H1 (cell line): ENCODE results near the gene ATE1. TPM values are rescaled to one million over a fixed set of nuclear protein-coding genes. Genes with fewer than 3 reads are reported as not detected.

ENCODE experiments used
- CTCF ChIA-PET: fragments of 300-600 bp; sonication (Branson Sonifier 250); formaldehyde crosslinking; loops from one replicate; lab custom pipeline; 2021; ENCODE audit not compliant: partially characterized antibody; lab: Charles Lee
- POLR2A ChIA-PET: fragments of 300-600 bp; sonication (Branson Sonifier 250); formaldehyde crosslinking; loops from one replicate; lab custom pipeline; 2021; ENCODE audit warnings: inconsistent platforms; ENCODE audit not compliant: partially characterized antibody; lab: Charles Lee
- DNase-seq, 2 experiments: peaks; one replicate each; pipeline versions ENCODE4 v3.0.0 to v3.0.0-alpha.2; 2010 to 2022; ENCODE audit warnings: low spot score in 2 of 2, low read depth in 1 of 2, mixed read lengths in 1 of 2
- FAIRE-seq: peaks from 2 replicates; lab custom pipeline; 2011; peaks lifted over from hg19 to GRCh38; lab: Jason Lieb, UNC
- H2AFZ ChIP-seq: 2 replicates; pipeline ENCODE4 v1.8.1; 2012; ENCODE audit warnings: low read length, inconsistent platforms
- H2AK5ac ChIP-seq: 2 replicates; pipeline ENCODE4 v1.6.1; 2013; ENCODE audit warnings: low read depth, low read length
- H2BK120ac ChIP-seq: replicated peaks from 2 replicates; pipeline ENCODE3; 2013; ENCODE audit warnings: low read depth, low read length, inconsistent platforms
- H2BK12ac ChIP-seq: 2 replicates; pipeline ENCODE4 v1.6.1; 2013; ENCODE audit warnings: low read depth, low read length
- H2BK15ac ChIP-seq: 2 replicates; pipeline ENCODE4 v1.6.1; 2013; ENCODE audit warnings: low read length
- H2BK20ac ChIP-seq: 2 replicates; pipeline ENCODE4 v1.6.1; 2013; ENCODE audit warnings: low read length
- H2BK5ac ChIP-seq: 2 replicates; pipeline ENCODE4 v1.6.1; 2013; ENCODE audit warnings: low read depth, low read length
- H3K14ac ChIP-seq: 2 replicates; pipeline ENCODE4 v1.6.1; 2013; ENCODE audit warnings: inconsistent platforms; ENCODE audit not compliant: insufficient read length
- H3K18ac ChIP-seq: 2 replicates; pipeline ENCODE4 v1.6.1; 2013; ENCODE audit warnings: low read length; ENCODE audit errors: extremely low read depth
- H3K23ac ChIP-seq: 2 replicates; pipeline ENCODE4 v1.6.1; 2013; ENCODE audit warnings: inconsistent platforms; ENCODE audit not compliant: insufficient read length
- H3K23me2 ChIP-seq: 2 replicates; pipeline ENCODE4 v1.6.1; 2013; ENCODE audit warnings: low read depth, low read length
- H3K27ac ChIP-seq: 2 replicates; pipeline ENCODE4 v1.6.1; 2011; ENCODE audit warnings: low read depth, low read length, inconsistent platforms
- H3K27me3 ChIP-seq, 4 experiments: replicated peaks in 1 of 4; 1 replicate in 1 of 4; 2 replicates in 3 of 4; pipeline versions ENCODE4 v1.6.1 to v1.8.1; 2011 to 2013; ENCODE audit warnings: low read length in 3 of 4, mild to moderate bottlenecking in 3 of 4, inconsistent platforms in 2 of 4, mixed read lengths in 2 of 4, moderate library complexity in 1 of 4; ENCODE audit not compliant: control insufficient read depth in 3 of 4, insufficient read depth in 3 of 4; ENCODE audit errors: extremely low read depth in 1 of 4
- H3K36me3 ChIP-seq, 4 experiments: 2 replicates each; pipeline versions ENCODE4 v1.6.1 to v1.8.1; 2011 to 2013; ENCODE audit warnings: mild to moderate bottlenecking in 4 of 4, low read length in 3 of 4, moderate library complexity in 2 of 4, control low read depth in 1 of 4, inconsistent platforms in 1 of 4; ENCODE audit not compliant: insufficient read depth in 4 of 4, control insufficient read depth in 2 of 4
- H3K4ac ChIP-seq: replicated peaks from 2 replicates; pipeline ENCODE3; 2013; ENCODE audit warnings: low read length, low read depth, mixed read lengths, inconsistent platforms; ENCODE audit not compliant: insufficient read length
- H3K4me1 ChIP-seq, 4 experiments: replicated peaks in 1 of 4; 1 replicate in 1 of 4; 2 replicates in 3 of 4; pipeline versions ENCODE4 v1.6.1 to v1.8.1; 2011 to 2013; ENCODE audit warnings: low read length in 3 of 4, inconsistent platforms in 2 of 4, mixed read lengths in 1 of 4; ENCODE audit not compliant: insufficient read depth in 4 of 4, control insufficient read depth in 3 of 4
- H3K4me2 ChIP-seq, 2 experiments: 2 replicates each; pipeline versions ENCODE4 v1.6.1 to v1.8.1; 2011 to 2013; ENCODE audit warnings: low read depth in 2 of 2, low read length in 2 of 2, control low read depth in 1 of 2, inconsistent platforms in 1 of 2, mild to moderate bottlenecking in 1 of 2; ENCODE audit not compliant: insufficient read depth in 1 of 2
- H3K4me3 ChIP-seq, 4 experiments: fragments of 200-600, 300-600 bp in 1 of 4; sonication (generic), shearing (Covaris generic), sonication (Bioruptor Twin) in 1 of 4; 2 replicates each; pipeline versions ENCODE4 v1.5.1 to v1.8.1; 2011 to 2016; ENCODE audit warnings: low read length in 4 of 4, low read depth in 3 of 4, control low read depth in 2 of 4, inconsistent platforms in 2 of 4, mild to moderate bottlenecking in 2 of 4, mixed read lengths in 1 of 4, moderate library complexity in 1 of 4; ENCODE audit not compliant: insufficient read depth in 2 of 4; ENCODE audit errors: extremely low read depth in 1 of 4
- H3K56ac ChIP-seq: replicated peaks from 2 replicates; pipeline ENCODE3; 2013; ENCODE audit warnings: low read depth, mild to moderate bottlenecking, mixed read lengths, low read length, inconsistent platforms; ENCODE audit not compliant: insufficient read length
- H3K79me1 ChIP-seq: 2 replicates; pipeline ENCODE4 v1.6.1; 2013; ENCODE audit warnings: low read depth, low read length, control low read depth
- H3K79me2 ChIP-seq, 2 experiments: 2 replicates each; pipeline versions ENCODE4 v1.6.1 to v1.8.1; 2012 to 2013; ENCODE audit warnings: low read length in 2 of 2, mild to moderate bottlenecking in 2 of 2, inconsistent platforms in 1 of 2; ENCODE audit not compliant: insufficient read depth in 2 of 2, control insufficient read depth in 1 of 2
- H3K9ac ChIP-seq, 4 experiments: replicated peaks in 1 of 4; 1 replicate in 1 of 4; 2 replicates in 3 of 4; pipeline versions ENCODE4 v1.6.1 to v1.8.1; 2011 to 2013; ENCODE audit warnings: low read depth in 3 of 4, low read length in 3 of 4, control low read depth in 2 of 4, mild to moderate bottlenecking in 2 of 4, moderate library complexity in 2 of 4, inconsistent platforms in 1 of 4; ENCODE audit errors: extremely low read depth in 1 of 4
- H3K9me3 ChIP-seq, 2 experiments: 2 replicates each; pipeline versions ENCODE4 v1.6.1 to v1.8.1; 2012 to 2013; ENCODE audit warnings: mild to moderate bottlenecking in 2 of 2, moderate library complexity in 2 of 2, control low read depth in 1 of 2, inconsistent platforms in 1 of 2, low read depth in 1 of 2, low read length in 1 of 2, mixed read lengths in 1 of 2; ENCODE audit not compliant: insufficient read depth in 2 of 2
- H4K20me1 ChIP-seq, 2 experiments: replicated peaks in 1 of 2; 2 replicates each; pipeline versions ENCODE3 to v1.8.1; 2011 to 2013; ENCODE audit warnings: inconsistent platforms in 2 of 2, low read length in 2 of 2, mild to moderate bottlenecking in 1 of 2; ENCODE audit not compliant: insufficient read depth in 2 of 2, control insufficient read depth in 1 of 2
- H4K5ac ChIP-seq: 2 replicates; pipeline ENCODE4 v1.6.1; 2013; ENCODE audit warnings: low read length, low read depth, mixed read lengths, inconsistent platforms; ENCODE audit not compliant: insufficient read length
- H4K8ac ChIP-seq: 2 replicates; pipeline ENCODE4 v1.8.0; 2013; ENCODE audit warnings: mild to moderate bottlenecking, moderate library complexity, low read length, inconsistent platforms; ENCODE audit not compliant: insufficient read depth; ENCODE audit errors: extremely low read depth
- H4K91ac ChIP-seq: replicated peaks from 2 replicates; pipeline ENCODE3; 2013; ENCODE audit warnings: low read length, mixed read lengths, inconsistent platforms; ENCODE audit not compliant: insufficient read length
- ATF3 ChIP-seq: IDR thresholded peaks from 2 replicates; pipeline ENCODE4 v1.6.1; 2011; ENCODE audit warnings: low read depth, mild to moderate bottlenecking, low read length; ENCODE audit not compliant: insufficient read depth
- CEBPB ChIP-seq: IDR thresholded peaks from 2 replicates; pipeline ENCODE4 v1.6.1; 2012; ENCODE audit warnings: low read depth, low read length
- CHD2 ChIP-seq: IDR thresholded peaks from 2 replicates; pipeline ENCODE4 v1.6.1; 2012; ENCODE audit warnings: low read length, improper control_type of control experiment
- EGR1 ChIP-seq: IDR thresholded peaks from 2 replicates; pipeline ENCODE4 v1.6.1; 2011; ENCODE audit warnings: low read depth, low read length, borderline replicate concordance
- GABPA ChIP-seq: IDR thresholded peaks from 2 replicates; pipeline ENCODE4 v1.6.1; 2011; ENCODE audit warnings: mild to moderate bottlenecking, low read length, moderate library complexity, borderline replicate concordance; ENCODE audit not compliant: insufficient read depth
- HDAC2 ChIP-seq, 2 experiments: fragments of 300-600 bp in 1 of 2; sonication (generic) in 1 of 2; IDR thresholded peaks; 2 replicates each; pipeline ENCODE4 v1.6.1; 2011 to 2012; ENCODE audit warnings: low read depth in 2 of 2, low read length in 2 of 2, mild to moderate bottlenecking in 2 of 2, moderate library complexity in 2 of 2, borderline replicate concordance in 1 of 2, inconsistent platforms in 1 of 2
- HDAC6 ChIP-seq: IDR thresholded peaks from one replicate; pipeline ENCODE4 v1.7.1; 2012; ENCODE audit warnings: low read depth, mild to moderate bottlenecking, inconsistent platforms, low read length, moderate library complexity
- JUND ChIP-seq: IDR thresholded peaks from 2 replicates; pipeline ENCODE4 v1.6.1; 2011; ENCODE audit warnings: mild to moderate bottlenecking, improper control_type of control experiment, low read length
- KDM5A ChIP-seq: fragments of 200-600 bp; IDR thresholded peaks from 2 replicates; pipeline ENCODE4 v1.7.1; 2012; ENCODE audit warnings: mild to moderate bottlenecking, low read length, inconsistent platforms, mixed read lengths
- POLR2A ChIP-seq, 2 experiments: IDR thresholded peaks; 1 replicate in 1 of 2; 2 replicates in 1 of 2; pipeline ENCODE4 v1.6.1; 2011; ENCODE audit warnings: low read depth in 2 of 2, low read length in 2 of 2, mild to moderate bottlenecking in 2 of 2; ENCODE audit errors: control extremely low read depth in 1 of 2
- RBBP5 ChIP-seq: IDR thresholded peaks from 2 replicates; pipeline ENCODE4 v1.7.1; 2012; ENCODE audit warnings: low read depth, mild to moderate bottlenecking, inconsistent platforms, low read length, moderate library complexity, borderline replicate concordance
- SIN3A ChIP-seq, 2 experiments: IDR thresholded peaks in 1 of 2; conservative IDR thresholded peaks in 1 of 2; 2 replicates each; pipeline ENCODE4 v1.6.1; 2011 to 2012; ENCODE audit warnings: low read length in 2 of 2, improper control_type of control experiment in 1 of 2, low read depth in 1 of 2, mild to moderate bottlenecking in 1 of 2
- SP2 ChIP-seq: IDR thresholded peaks from 2 replicates; pipeline ENCODE4 v1.6.1; 2012; ENCODE audit warnings: mild to moderate bottlenecking, low read length, inconsistent platforms
- TAF1 ChIP-seq: IDR thresholded peaks from 2 replicates; pipeline ENCODE4 v1.6.1; 2011; ENCODE audit warnings: mild to moderate bottlenecking, low read depth, low read length
- YY1 ChIP-seq: IDR thresholded peaks from 2 replicates; pipeline ENCODE4 v1.6.1; 2011; ENCODE audit warnings: low read depth, mild to moderate bottlenecking, low read length
- WGBS, 2 experiments: shearing (Covaris generic) in 1 of 2; methylation state at CpG; one replicate each; pipeline versions ENCODE4 v1.1.6 to v1.1.7; 2013 to 2015; ENCODE audit warnings: low lambda C conversion rate in 2 of 2, mixed read lengths in 2 of 2, inconsistent platforms in 1 of 2, low coverage in 1 of 2, missing lambda C conversion rate in 1 of 2; ENCODE audit not compliant: insufficient replicate concordance in 2 of 2, insufficient coverage in 1 of 2, insufficient read length in 1 of 2; ENCODE audit errors: extremely low coverage in 1 of 2, missing lambda C conversion rate in 1 of 2; 5-methylcytosine and 5-hydroxymethylcytosine counted together
- polyA plus RNA-seq, 7 experiments: library from polyadenylated mRNA; depleted of rRNA in 3 of 7; stranded (reverse) in 5 of 7; unstranded in 2 of 7; fragments of >200 nt in 5 of 7; fragments of 200-250 nt in 2 of 7; gene quantifications; 1 replicate in 5 of 7; 2 replicates in 1 of 7; 4 replicates in 1 of 7; pipeline versions ENCODE4 v1.2.1 to v1.2.3, GENCODE V29; 2011 to 2013; ENCODE audit warnings: missing spikeins in 2 of 7, mixed read lengths in 2 of 7
- total RNA-seq: library from RNA; stranded (reverse); fragmentation: NEBNext Ultra II Directional; extraction: Animal tissue kit (Norgen Biotek cat#: 25700); gene quantifications from 2 replicates; pipeline ENCODE4 v1.2.1, GENCODE V29; 2021

ATE1 gene
- total and polyA plus RNA-seq, 2 of the 8 experiments (the other 6 are each of a cell fraction or from before 2014, with no cell fraction given), result 8.8 to 26.9 TPM

GRCh38 chr10:121830101-121830500 lies 97.7 kb downstream of the ATE1 start:
- no peak overlapping the region for H3K4me3 ChIP-seq
- WGBS, 2 experiments, result 92% methylated on average over 2 of the region's 2 CpGs; no CpG with 5 or more reads in 1 of the 2 experiments
- no peak overlapping the region for H3K56ac ChIP-seq
- H3K4me2 ChIP-seq, result no peak overlapping the region
- H2AK5ac ChIP-seq, result no peak overlapping the region
- H3K79me2 ChIP-seq, result no peaks in the 10 kb centered on the region
- H3K9me3 ChIP-seq, result no peaks in the 10 kb centered on the region
- no peak overlapping the region for H3K18ac ChIP-seq
- H4K91ac ChIP-seq, result no peak overlapping the region
- no peak overlapping the region for H3K27ac ChIP-seq
- no peak overlapping the region for H3K14ac ChIP-seq
- no peak overlapping the region for H2BK15ac ChIP-seq
- no peaks in the 10 kb centered on the region for H3K23me2 ChIP-seq
- H2AFZ ChIP-seq, result no peak overlapping the region
- no peak overlapping the region for H4K8ac ChIP-seq
- FAIRE-seq, result no peak
- no peak overlapping the region for H2BK20ac ChIP-seq
- H2BK5ac ChIP-seq, result no peak overlapping the region
- peaks cover 0 to 13% (median 0%) of the 10 kb centered on the region in 4 experiments; a peak in 1 of 8 replicates for H3K36me3 ChIP-seq
- no peak overlapping the region for H2BK120ac ChIP-seq
- CTCF ChIA-PET, result interaction anchor here (1.2 to 1.7 kb wide), 3 partner anchors 32 to 222 kb away, joined by 3 to 7 read pairs (median 5); no protein-coding TSS in a partner anchor
- no peak overlapping the region for H3K9ac ChIP-seq
- no peak overlapping the region for H4K5ac ChIP-seq
- no peak overlapping the region for H3K23ac ChIP-seq
- no peak overlapping the region for H2BK12ac ChIP-seq
- no peak overlapping the region for H3K4ac ChIP-seq
- POLR2A ChIA-PET, result interaction anchor here (0.6 kb wide), 1 partner anchor 71 kb away, joined by 3 read pairs; no protein-coding TSS in a partner anchor
- DNase-seq, result no peak
- H3K79me1 ChIP-seq, result no peaks in the 10 kb centered on the region
- no peaks in the 10 kb centered on the region for H3K4me1 ChIP-seq
- no peaks in the 10 kb centered on the region for H4K20me1 ChIP-seq
- H3K27me3 ChIP-seq, result no peaks in the 10 kb centered on the region
- no peak for TF ChIP-seq HDAC2 (IDR thresholded peaks at IDR 0.05; ENCODE audit: borderline replicate concordance in 1 of 2, low read depth in 2 of 2, low read length in 2 of 2)
- TF ChIP-seq HDAC6, result no peak
- TF ChIP-seq JUND, result no peak
- no peak for TF ChIP-seq TAF1
- TF ChIP-seq EGR1, result no peak
- TF ChIP-seq RBBP5, result no peak
- TF ChIP-seq YY1, result no peak
- TF ChIP-seq CEBPB, result no peak
- no peak for TF ChIP-seq SP2
- no peak for TF ChIP-seq ATF3
- TF ChIP-seq CHD2, result no peak
- TF ChIP-seq KDM5A, result no peak
- no peak for TF ChIP-seq GABPA
- TF ChIP-seq POLR2A (IDR thresholded peaks at IDR 0.05; ENCODE audit: control extremely low read depth in 1 of 2, low read depth in 2 of 2, low read length in 2 of 2), result no peak
- no peak for TF ChIP-seq SIN3A (conservative IDR thresholded peaks at IDR 0.05 in 1 of 2, IDR thresholded peaks at IDR 0.05 in 1 of 2; ENCODE audit: low read depth in 1 of 2, low read length in 2 of 2)
